ENCODE results near the gene FGFR3. TPM values are rescaled to one million over a fixed set of nuclear protein-coding genes. Genes with fewer than 3 reads are reported as not detected.

FGFR3 gene
- total RNA-seq, 3 donors from 2014 or later: 25.5 to 79.1 (median 31.2) TPM

DNA sequence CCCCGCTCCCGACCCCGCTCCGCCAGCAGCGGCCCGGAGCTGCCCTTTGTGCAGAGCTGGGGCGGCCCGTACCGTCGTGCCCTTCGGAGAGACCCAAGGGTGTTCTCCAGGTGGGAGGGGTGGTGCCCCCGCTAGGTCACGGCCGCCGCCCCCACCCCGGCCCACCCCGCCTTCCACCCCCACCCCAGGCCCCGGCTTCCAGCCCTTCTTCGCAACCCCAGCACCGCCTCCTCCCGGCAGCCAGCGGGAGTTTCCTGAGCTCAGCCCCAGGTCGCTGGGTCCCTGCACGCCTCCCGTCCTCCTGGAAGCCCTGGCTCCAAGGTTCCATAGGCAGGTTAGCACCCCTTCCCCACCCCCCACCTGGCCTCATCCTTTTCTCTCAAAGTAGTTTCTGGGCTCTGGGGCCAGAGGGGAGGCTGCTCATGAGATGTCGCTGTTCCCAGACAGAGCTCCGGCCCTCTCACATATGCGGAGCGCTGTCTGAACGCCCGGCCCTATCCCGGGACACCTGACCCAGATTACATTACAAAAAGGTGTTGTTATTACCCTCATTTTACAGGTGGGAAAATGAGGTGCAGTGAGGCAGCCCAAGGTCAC lies 25.2 kb upstream of the FGFR3 start:
- TF ChIP-seq, protein P1, sequence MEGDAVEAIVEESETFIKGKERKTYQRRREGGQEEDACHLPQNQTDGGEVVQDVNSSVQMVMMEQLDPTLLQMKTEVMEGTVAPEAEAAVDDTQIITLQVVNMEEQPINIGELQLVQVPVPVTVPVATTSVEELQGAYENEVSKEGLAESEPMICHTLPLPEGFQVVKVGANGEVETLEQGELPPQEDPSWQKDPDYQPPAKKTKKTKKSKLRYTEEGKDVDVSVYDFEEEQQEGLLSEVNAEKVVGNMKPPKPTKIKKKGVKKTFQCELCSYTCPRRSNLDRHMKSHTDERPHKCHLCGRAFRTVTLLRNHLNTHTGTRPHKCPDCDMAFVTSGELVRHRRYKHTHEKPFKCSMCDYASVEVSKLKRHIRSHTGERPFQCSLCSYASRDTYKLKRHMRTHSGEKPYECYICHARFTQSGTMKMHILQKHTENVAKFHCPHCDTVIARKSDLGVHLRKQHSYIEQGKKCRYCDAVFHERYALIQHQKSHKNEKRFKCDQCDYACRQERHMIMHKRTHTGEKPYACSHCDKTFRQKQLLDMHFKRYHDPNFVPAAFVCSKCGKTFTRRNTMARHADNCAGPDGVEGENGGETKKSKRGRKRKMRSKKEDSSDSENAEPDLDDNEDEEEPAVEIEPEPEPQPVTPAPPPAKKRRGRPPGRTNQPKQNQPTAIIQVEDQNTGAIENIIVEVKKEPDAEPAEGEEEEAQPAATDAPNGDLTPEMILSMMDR (IDR thresholded peaks at IDR 0.05): no peak
- no peak overlapping the region for H3K4me3 ChIP-seq
- peaks cover 24% of the 10 kb centered on the region for H3K4me1 ChIP-seq (ENCODE audit: low read depth)
- no peaks in the 10 kb centered on the region for H3K36me3 ChIP-seq (ENCODE audit: low read depth)
- intact Hi-C loops (cut with DNase I, micrococcal nuclease): no loop called here
- H3K9me3 ChIP-seq: no peaks in the 10 kb centered on the region
- DNase-seq (peak in 2 of 3 donors; percentile 56 to 60), ATAC-seq (peak; percentile 47)

DNA sequence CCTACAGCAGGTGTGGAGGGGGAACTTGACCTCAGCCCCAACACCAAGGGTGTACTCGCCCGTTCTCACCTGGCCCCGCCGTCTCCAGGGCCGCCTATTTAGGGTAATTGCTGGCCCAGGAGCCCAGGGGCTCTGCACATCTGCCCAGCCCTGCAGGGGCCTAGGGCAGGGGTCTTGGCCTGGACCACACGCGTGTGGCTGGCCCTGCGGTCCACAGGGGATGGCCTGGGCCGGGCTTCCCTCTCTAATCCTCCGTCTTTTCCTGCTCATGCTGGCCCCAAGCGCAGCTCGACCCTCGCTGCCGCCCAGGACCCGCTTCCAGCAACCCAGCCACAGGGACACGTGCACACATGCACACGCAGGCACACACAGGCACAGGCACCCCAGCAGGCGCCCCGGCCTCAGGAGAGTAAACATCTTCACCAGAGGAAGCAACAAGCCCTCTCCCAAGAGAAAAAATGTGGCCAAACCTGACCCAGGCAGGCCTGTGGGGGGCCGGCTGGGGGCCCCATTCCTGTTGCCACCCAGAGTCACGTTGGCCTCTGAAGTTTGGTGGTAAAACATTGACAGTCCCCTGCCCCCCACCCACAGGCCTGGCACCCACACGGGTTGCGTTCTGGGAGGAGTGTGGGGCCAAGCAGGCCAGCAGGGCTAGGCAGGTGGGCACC lies 24.6 kb upstream of the FGFR3 start:
- Histone ChIP-seq H3K4me1 (ENCODE audit: low read depth) (peaks cover 18% of the 10 kb centered on the region), H3K36me3 (ENCODE audit: low read depth) (no peaks in the 10 kb centered on the region), H3K9me3 (no peaks in the 10 kb centered on the region), H3K4me3 (no peak overlapping the region)
- DNase-seq: no peak
- intact Hi-C loops (cut with DNase I, micrococcal nuclease): no loop called here
- TF ChIP-seq, protein P1 (IDR thresholded peaks at IDR 0.05): no peak
- no peak for ATAC-seq

DNA sequence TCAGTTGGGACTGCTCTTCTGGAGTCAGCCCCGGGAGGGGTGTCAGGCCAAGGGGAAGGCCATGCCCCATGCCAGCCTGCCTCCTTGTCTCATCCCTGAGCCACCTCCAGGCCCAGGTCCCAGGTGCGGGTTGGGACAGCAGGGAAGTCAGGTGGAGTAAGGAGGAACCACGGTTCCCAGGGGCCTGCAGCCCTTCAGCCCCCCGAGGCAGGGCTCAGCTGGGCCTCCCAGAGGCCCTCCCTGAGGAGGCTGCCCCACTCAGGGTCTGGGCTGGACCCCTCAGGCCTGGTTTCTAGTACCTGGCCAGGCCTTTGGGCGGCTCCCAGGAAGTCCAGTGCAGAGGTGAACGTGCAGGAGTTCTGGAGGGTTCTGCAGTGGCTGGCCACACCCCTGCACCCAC lies 23.4 kb upstream of the FGFR3 start:
- no peak for ATAC-seq
- H3K36me3 ChIP-seq (ENCODE audit: low read depth): no peaks in the 10 kb centered on the region
- TF ChIP-seq, protein P1 (IDR thresholded peaks at IDR 0.05): no peak
- peaks cover 11% of the 10 kb centered on the region for H3K4me1 ChIP-seq (ENCODE audit: low read depth)
- DNase-seq: no peak
- intact Hi-C loops (cut with DNase I, micrococcal nuclease): no loop called here
- no peaks in the 10 kb centered on the region for H3K9me3 ChIP-seq
- H3K4me3 ChIP-seq: no peak overlapping the region

DNA sequence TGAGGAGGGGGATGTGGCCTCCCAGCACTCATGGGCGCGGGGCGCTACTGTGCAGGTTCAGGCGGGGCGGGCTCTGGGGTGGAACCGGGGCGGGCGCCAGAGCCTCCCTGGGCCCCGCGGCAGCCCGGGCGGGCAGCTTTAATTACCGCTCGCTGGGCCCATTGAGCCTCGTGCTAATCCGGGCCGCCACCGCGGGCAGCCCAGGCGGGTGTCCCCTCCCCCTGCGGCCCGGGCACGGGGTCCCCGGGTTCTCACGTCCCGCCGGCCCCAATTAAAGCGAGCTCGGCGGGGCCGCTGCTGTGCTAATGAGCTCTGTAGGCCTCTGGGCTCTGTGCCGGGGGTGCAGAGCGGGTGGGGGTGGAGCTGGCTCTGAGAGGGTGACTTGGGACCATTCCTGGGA lies 22.8 kb upstream of the FGFR3 start:
- intact Hi-C loops (cut with DNase I, micrococcal nuclease): no loop called here
- TF ChIP-seq, protein P1 (IDR thresholded peaks at IDR 0.05): no peak
- Histone ChIP-seq H3K9me3 (no peaks in the 10 kb centered on the region), H3K4me1 (ENCODE audit: low read depth) (peaks cover 11% of the 10 kb centered on the region), H3K36me3 (ENCODE audit: low read depth) (no peaks in the 10 kb centered on the region), H3K4me3 (no peak overlapping the region)
- no peak for ATAC-seq
- DNase-seq: no peak

DNA sequence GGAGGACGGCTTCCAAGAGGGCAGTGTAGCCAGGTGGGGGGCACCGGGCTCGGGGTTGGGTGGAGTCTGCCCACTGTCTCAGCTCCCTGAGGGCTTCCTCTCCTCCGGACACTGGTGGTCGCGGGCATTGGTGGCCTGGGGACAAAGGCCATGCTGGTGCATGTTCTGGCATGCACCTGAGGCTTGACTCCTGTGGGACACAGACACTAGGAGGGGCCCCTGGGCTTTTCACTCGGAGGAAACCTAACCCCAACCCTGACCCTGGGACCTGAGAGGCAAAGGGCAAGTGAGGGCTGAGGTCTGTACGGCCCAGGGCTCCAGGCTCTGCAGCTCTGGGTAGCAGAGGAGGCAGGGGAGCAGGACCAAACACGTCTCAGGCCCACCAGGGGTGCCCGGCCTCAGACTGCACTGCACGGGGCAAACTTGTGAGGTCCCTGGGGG lies 22.3 kb upstream of the FGFR3 start:
- intact Hi-C loops (cut with DNase I, micrococcal nuclease): no loop called here
- Histone ChIP-seq H3K36me3 (ENCODE audit: low read depth) (no peaks in the 10 kb centered on the region), H3K4me1 (ENCODE audit: low read depth) (peaks cover 11% of the 10 kb centered on the region), H3K4me3 (no peak overlapping the region), H3K9me3 (no peaks in the 10 kb centered on the region)
- TF ChIP-seq, protein P1 (IDR thresholded peaks at IDR 0.05): no peak
- DNase-seq: no peak
- ATAC-seq: no peak

Measured in mucosa of descending colon (tissue), 3 donors.